GM13976 (cell line): ENCODE measurements around the gene MAP3K7CL.

ENCODE experiments used
- DNase-seq: peaks from one replicate; pipeline ENCODE4 v3.0.0; 2012; ENCODE audit warnings: low spot score
- in situ Hi-C: fragments of 300-500 bp; cut with MboI; formaldehyde crosslinking; loops from one replicate; pipeline ENCODE4 v1.12.0; 2022; ENCODE audit warnings: low sequenced_read_pairs, mixed read lengths, inconsistent platforms; ENCODE audit not compliant: unreplicated experiment
- TF ChIP-seq, protein P1 (sequence below): IDR thresholded peaks from 2 replicates; pipeline ENCODE4 v1.5.1; 2012; ENCODE audit warnings: borderline replicate concordance, mild to moderate bottlenecking; ENCODE audit not compliant: insufficient read depth; ENCODE audit errors: extremely low read depth, missing control alignments, control extremely low read depth

The MAP3K7CL gene

DNA sequence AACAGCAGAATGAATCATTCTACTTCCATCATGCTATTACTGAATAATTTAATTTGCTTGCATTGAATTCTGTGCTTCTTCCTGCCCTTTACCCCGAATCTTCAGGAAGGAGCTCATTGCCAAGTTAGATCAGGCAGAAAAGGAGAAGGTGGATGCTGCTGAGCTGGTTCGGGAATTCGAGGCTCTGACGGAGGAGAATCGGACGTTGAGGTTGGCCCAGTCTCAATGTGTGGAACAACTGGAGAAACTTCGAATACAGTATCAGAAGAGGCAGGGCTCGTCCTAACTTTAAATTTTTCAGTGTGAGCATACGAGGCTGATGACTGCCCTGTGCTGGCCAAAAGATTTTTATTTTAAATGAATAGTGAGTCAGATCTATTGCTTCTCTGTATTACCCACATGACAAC lies 44.2 kb downstream of the MAP3K7CL start:
- in situ Hi-C loops = loop anchor here (10.0 kb wide), 1 partner anchor 200 kb away; no protein-coding TSS in a partner anchor
- TF ChIP-seq, protein P1, sequence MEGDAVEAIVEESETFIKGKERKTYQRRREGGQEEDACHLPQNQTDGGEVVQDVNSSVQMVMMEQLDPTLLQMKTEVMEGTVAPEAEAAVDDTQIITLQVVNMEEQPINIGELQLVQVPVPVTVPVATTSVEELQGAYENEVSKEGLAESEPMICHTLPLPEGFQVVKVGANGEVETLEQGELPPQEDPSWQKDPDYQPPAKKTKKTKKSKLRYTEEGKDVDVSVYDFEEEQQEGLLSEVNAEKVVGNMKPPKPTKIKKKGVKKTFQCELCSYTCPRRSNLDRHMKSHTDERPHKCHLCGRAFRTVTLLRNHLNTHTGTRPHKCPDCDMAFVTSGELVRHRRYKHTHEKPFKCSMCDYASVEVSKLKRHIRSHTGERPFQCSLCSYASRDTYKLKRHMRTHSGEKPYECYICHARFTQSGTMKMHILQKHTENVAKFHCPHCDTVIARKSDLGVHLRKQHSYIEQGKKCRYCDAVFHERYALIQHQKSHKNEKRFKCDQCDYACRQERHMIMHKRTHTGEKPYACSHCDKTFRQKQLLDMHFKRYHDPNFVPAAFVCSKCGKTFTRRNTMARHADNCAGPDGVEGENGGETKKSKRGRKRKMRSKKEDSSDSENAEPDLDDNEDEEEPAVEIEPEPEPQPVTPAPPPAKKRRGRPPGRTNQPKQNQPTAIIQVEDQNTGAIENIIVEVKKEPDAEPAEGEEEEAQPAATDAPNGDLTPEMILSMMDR = no peak
- no peak for DNase-seq

DNA sequence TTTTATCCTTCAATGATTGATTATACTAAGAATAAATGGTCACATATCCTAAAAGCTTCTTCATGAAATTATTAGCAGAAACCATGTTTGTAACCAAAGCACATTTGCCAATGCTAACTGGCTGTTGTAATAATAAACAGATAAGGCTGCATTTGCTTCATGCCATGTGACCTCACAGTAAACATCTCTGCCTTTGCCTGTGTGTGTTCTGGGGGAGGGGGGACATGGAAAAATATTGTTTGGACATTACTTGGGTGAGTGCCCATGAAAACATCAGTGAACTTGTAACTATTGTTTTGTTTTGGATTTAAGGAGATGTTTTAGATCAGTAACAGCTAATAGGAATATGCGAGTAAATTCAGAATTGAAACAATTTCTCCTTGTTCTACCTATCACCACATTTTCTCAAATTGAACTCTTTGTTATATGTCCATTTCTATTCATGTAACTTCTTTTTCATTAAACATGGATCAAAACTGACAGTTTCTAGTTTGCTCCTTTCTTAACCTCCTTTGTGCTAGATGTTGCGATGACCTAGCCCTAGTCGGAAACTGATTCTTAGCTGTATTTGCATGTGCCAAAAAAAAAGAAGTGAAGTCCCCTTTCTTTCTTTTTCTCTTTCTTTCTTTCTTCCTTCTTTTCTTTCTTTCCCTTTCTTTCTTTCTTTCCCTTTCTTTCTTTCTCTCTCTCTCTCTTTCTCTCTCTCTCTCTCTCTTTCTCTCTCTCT lies 45.1 kb downstream of the MAP3K7CL start:
- no peak for DNase-seq
- in situ Hi-C loops = loop anchor here (10.0 kb wide), 1 partner anchor 199 kb away; no protein-coding TSS in a partner anchor
- TF ChIP-seq, protein P1 = no peak

DNA sequence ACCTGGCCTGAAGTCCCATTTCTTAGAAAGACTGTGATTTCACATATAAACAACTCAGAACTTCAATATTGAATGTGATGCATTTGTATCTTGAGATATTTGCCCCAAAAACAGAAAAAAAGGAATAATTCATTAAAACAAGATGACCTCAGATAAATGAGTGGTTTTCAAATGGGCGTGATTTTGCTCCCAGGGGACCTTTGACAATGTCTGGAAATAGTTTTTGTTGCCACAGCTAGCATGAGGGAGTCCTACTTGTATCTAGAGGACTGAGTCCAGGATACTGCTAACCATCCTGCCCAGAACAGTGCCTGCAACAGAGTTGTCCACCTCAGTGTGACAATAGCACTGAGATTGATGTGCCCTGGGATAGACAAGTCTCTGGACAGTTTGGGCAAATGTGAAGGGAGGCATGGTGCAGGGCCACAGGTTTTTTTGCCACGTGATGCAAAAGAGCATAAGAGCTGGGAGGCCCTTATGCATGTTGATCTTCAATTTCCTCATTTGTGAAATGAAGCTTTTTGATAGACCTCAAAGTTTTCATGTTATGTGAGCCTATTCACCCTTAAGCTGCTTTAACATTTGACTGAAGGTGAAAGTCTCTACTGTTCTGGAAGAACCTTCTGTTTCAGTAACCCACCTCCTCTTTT lies 46.2 kb downstream of the MAP3K7CL start:
- TF ChIP-seq, protein P1 = no peak
- in situ Hi-C loops = loop anchor here (10.0 kb wide), 1 partner anchor 198 kb away; no protein-coding TSS in a partner anchor
- DNase-seq = no peak

DNA sequence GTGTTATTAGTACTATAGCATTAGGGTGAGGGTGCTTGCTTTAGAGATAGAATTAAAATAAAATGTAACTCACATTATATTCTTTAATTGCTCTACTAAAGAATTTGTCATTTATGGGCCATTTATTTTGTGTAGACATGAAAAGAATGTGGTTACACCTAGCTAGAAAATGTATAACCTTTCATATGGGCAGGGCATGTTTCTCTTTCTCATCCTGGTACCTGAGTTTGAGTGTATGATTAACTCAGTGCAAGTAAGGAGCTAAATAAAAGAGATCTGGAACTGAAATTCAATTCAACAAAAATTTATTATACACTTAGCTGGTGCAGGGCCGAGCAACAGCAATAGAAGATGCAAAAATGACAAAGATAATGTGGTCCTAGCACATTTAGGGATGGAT lies 47.4 kb downstream of the MAP3K7CL start:
- in situ Hi-C loops = loop anchor here (10.0 kb wide), 1 partner anchor 197 kb away; no protein-coding TSS in a partner anchor
- TF ChIP-seq, protein P1 = no peak
- no peak for DNase-seq

DNA sequence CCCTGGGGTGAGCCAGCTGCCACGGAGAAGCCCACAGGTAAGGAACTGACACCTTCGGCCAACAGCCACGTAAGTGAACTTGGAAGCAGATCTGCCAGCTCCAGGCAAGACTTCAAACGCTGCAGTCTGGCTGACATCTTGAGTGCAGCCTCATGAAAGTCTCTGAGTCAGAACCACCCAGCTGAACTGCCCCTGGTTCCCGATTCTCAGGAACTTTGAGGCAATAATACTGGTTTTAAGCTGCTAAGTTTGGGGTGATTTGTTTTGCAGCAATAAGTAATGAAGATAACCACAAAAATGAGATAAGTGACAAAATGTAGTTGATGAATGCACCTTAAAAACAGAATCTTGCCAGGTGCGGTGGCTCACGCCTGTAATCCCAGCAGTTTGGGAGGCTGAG lies 48.5 kb downstream of the MAP3K7CL start:
- no peak for DNase-seq
- TF ChIP-seq, protein P1 = no peak
- in situ Hi-C loops = loop anchor here (10.0 kb wide), 1 partner anchor 196 kb away; no protein-coding TSS in a partner anchor

DNA sequence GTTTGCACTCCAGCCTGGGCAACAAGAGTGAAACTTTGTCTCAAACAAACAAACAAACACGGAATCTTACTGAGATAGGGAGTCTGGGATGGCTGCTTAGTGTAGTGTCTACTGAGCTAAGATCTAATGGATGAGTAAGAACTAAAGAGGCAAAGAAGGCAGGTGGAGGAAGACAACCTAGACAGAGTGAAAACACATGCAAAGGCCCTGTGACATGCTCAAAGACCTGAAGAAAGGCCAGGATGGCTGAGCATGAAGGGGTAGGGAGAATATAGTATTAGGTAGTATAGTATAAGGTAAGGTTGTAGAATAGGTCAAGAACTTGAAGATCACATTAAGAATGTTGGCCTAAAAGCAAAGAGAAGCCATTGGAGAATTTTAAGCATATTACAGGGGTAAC lies 49.1 kb downstream of the MAP3K7CL start:
- TF ChIP-seq, protein P1 = no peak
- in situ Hi-C loops = loop anchor here (10.0 kb wide), 1 partner anchor 195 kb away; no protein-coding TSS in a partner anchor
- DNase-seq = no peak
